Activated CD4-positive, alpha-beta memory T cell treated with anti-CD3 and anti-CD28 coated beads for 36 hours (primary cell): ENCODE measurements around the gene SAMD11. TPM values are rescaled to one million over a fixed set of nuclear protein-coding genes. Genes with fewer than 3 reads are reported as not detected.

Experiments used
- CTCF ChIA-PET: fragments of 350-600 bp; sonication (Branson Sonifier 250); formaldehyde crosslinking; loops from one replicate; lab custom pipeline; 2021; ENCODE audit warnings: antibody characterized with exemption, inconsistent platforms; lab: Charles Lee
- POLR2A ChIA-PET: fragments of 350-600 bp; sonication (Branson Sonifier 250); formaldehyde crosslinking; loops from one replicate; lab custom pipeline; 2021; ENCODE audit warnings: antibody characterized with exemption; lab: Charles Lee
- DNase-seq: peaks from one replicate; pipeline ENCODE4 v3.0.0-alpha.2; 2020
- H3K27ac Mint-ChIP-seq: one replicate; pipeline ENCODE4 v1.8.0; 2021; ENCODE audit warnings: mixed read lengths
- H3K27me3 Mint-ChIP-seq: one replicate; pipeline ENCODE4 v1.8.0; 2021; ENCODE audit warnings: mixed read lengths
- H3K36me3 Mint-ChIP-seq: one replicate; pipeline ENCODE4 v1.8.0; 2021; ENCODE audit warnings: mixed read lengths
- H3K4me1 Mint-ChIP-seq: one replicate; pipeline ENCODE4 v1.8.0; 2021; ENCODE audit warnings: low read depth, mixed read lengths
- H3K4me3 Mint-ChIP-seq: one replicate; pipeline ENCODE4 v1.8.0; 2021; ENCODE audit warnings: mild to moderate bottlenecking, mixed read lengths
- H3K9me3 Mint-ChIP-seq: one replicate; pipeline ENCODE4 v1.8.0; 2021; ENCODE audit warnings: mixed read lengths
- intact Hi-C: fragments of 100-400 bp; cut with micrococcal nuclease; formaldehyde crosslinking; loops from one replicate; pipeline ENCODE4 v1.15.1; 2023
- total RNA-seq, 2 experiments: library from RNA; stranded (reverse); gene quantifications; one replicate each; pipeline ENCODE4 v1.2.3, GENCODE V29; 2021

Gene SAMD11
- total RNA-seq, 2 experiments from 2014 or later: not detected

DNA sequence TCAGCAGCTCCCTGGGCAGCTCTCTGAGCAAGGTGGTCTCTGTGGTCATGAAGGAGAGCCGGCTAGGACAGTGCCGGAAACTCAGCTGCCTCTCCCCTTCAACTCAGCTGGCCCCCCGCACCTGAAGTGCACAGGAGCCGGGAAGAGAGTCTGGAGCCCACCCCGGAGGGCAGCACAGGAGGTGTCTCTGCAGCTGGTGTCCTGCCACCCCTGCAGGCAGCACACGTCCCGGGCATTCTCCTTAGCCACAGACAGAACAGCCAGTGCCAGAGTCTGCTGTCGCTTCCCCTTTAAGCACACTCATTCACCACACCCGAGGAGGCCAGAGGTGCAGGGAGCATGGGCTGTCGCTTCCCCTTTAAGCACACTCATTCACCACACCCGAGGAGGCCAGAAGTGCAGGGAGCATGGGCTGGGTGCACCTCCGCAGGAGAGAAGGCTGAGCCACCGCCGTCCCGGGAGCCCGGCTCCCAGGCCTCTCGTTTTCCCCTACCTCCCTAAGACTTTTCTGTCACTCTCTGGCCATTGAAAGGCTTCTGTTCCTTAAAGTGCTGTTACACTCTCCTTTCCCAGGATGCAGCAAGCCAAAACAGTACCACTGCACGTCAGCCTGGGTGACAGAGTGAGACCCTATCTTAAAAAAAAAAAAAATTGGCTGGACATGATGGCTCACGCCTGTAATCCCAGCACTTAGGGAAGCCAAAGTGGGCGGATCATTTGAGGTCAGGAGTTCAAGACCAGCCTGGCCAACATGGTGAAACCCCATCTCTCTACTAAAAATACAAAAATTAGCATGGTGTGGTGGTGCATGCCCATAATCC, 16.9 kb upstream of the SAMD11 start:
- H3K4me3 Mint-ChIP-seq: no peak overlapping the region
- POLR2A ChIA-PET: interaction anchor here (1.1 kb wide), 2 partner anchors 52 to 61 kb away, joined by 3 to 5 read pairs; partner anchors contain the start of gene NOC2L

GRCh38 chr1:907611-908451, 15.9 kb upstream of the SAMD11 start:
- H3K27ac Mint-ChIP-seq: no peak overlapping the region
- ChIA-PET CTCF (no interaction called here), POLR2A (no interaction called here)
- intact Hi-C loops: no loop called here
- DNase-seq: peak; percentile 7
- H3K4me3 Mint-ChIP-seq: peak overlapping the region; percentile 5
- peaks cover 1% of the 10 kb centered on the region for H3K36me3 Mint-ChIP-seq
- peaks cover 40% of the 10 kb centered on the region for H3K27me3 Mint-ChIP-seq
- peaks cover 7% of the 10 kb centered on the region for H3K4me1 Mint-ChIP-seq
- H3K9me3 Mint-ChIP-seq: no peaks in the 10 kb centered on the region

More for the DNA sequence above, 16.9 kb upstream of the SAMD11 start:
- DNase-seq: peak; percentile 16
- Mint-ChIP-seq H3K4me1 (peaks cover 7% of the 10 kb centered on the region), H3K9me3 (no peaks in the 10 kb centered on the region), H3K36me3 (peaks cover 1% of the 10 kb centered on the region), H3K27ac (no peak overlapping the region), H3K27me3 (peaks cover 36% of the 10 kb centered on the region)
- CTCF ChIA-PET: interaction anchor here (2.3 to 2.5 kb wide), 2 partner anchors 32 to 35 kb away, joined by 14 to 19 read pairs; no protein-coding TSS in a partner anchor
- intact Hi-C loops: no loop called here

DNA sequence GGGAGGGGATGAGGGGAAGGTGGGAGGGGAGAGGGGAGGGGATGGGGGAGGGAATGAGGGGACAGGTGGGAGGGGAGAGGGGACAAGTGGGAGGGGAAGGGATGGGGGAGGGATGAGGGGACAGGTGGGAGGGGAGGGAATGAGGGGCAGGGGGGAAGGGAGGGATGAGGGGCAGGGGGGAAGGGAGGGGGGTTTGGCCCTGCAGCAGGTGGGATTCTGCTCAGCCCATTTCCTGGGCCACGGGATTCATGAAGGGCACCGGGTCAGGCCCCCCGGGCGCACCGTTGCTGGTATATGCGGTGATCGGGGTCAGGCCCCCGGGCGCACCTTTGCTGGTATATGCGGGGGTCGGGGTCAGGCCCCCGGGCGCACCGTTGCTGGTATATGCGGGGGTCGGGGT, 15.1 kb upstream of the SAMD11 start:
- CTCF ChIA-PET: no interaction called here
- Mint-ChIP-seq H3K9me3 (no peaks in the 10 kb centered on the region), H3K27ac (no peak overlapping the region), H3K36me3 (peaks cover 1% of the 10 kb centered on the region), H3K4me1 (peaks cover 7% of the 10 kb centered on the region), H3K27me3 (peaks cover 41% of the 10 kb centered on the region), H3K4me3 (no peak overlapping the region)
- intact Hi-C loops: no loop called here
- POLR2A ChIA-PET: no interaction called here
- DNase-seq: no peak

- Mint-ChIP-seq H3K9me3 (no peaks in the 10 kb centered on the region), H3K27me3 (peaks cover 40% of the 10 kb centered on the region), H3K36me3 (peaks cover 1% of the 10 kb centered on the region), H3K4me3 (no peak overlapping the region), H3K27ac (no peak overlapping the region), H3K4me1 (peaks cover 6% of the 10 kb centered on the region)
- POLR2A ChIA-PET: no interaction called here
- CTCF ChIA-PET: no interaction called here
- no peak for DNase-seq
- intact Hi-C loops: no loop called here
These were observed 13.8 kb upstream of the SAMD11 start for GRCh38 chr1:909861-910310.

GRCh38 chr1:910311-910880, 13.3 kb upstream of the SAMD11 start:
- no peak overlapping the region for H3K4me3 Mint-ChIP-seq
- DNase-seq: no peak
- peaks cover 1% of the 10 kb centered on the region for H3K36me3 Mint-ChIP-seq
- peaks cover 40% of the 10 kb centered on the region for H3K27me3 Mint-ChIP-seq
- ChIA-PET POLR2A (no interaction called here), CTCF (no interaction called here)
- peaks cover 1% of the 10 kb centered on the region for H3K4me1 Mint-ChIP-seq
- H3K27ac Mint-ChIP-seq: no peak overlapping the region
- intact Hi-C loops: no loop called here
- no peaks in the 10 kb centered on the region for H3K9me3 Mint-ChIP-seq

- H3K27me3 Mint-ChIP-seq: peaks cover 37% of the 10 kb centered on the region
- ChIA-PET CTCF (no interaction called here), POLR2A (no interaction called here)
- H3K9me3 Mint-ChIP-seq: no peaks in the 10 kb centered on the region
- no peaks in the 10 kb centered on the region for H3K4me1 Mint-ChIP-seq
- peaks cover 1% of the 10 kb centered on the region for H3K36me3 Mint-ChIP-seq
- intact Hi-C loops: no loop called here
- no peak overlapping the region for H3K27ac Mint-ChIP-seq
- no peak overlapping the region for H3K4me3 Mint-ChIP-seq
- peak; percentile 10 for DNase-seq
These were observed 12.6 kb upstream of the SAMD11 start for GRCh38 chr1:910881-911721.

DNA sequence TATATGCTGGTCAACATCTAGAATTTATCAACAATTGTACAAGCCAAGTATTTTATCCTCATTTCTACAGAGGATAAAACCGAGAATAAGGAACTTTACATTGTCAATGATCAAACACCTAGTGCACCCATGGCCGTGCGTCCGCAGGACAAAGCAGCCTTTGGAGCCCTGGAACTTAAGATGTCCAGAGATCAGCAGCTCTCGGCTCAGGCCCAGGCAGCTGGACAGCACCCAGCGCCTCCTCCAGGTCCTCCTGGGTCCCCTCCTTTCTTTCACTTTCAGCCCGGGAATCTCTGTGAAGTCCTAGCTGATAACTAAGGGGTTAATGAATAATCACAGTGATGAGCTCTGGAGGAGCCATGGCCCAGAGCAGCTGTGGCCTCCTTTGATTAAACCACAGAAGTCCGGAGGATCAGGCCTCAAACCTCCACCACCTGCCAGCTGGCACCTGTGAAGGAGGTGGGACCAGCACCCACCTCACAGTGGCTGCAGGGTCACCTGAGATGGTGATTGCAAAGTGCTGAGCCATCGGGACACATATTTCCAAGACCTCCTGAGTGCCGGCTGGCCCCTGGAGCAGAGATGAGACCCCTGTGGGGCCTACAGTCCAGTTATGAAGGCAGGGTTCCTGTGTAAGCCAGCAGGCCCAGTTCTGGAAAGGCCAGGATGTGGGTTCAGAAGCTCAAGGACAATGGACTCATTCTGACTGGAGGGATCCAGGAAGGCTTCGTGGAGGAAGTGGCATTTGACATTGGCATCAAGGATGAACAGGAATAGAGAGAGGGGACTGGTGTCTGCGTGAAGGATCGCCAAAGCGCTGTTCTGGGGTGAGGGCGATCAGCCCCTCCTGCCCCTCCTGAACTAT, 11.6 kb upstream of the SAMD11 start:
- intact Hi-C loops: no loop called here
- CTCF ChIA-PET: interaction anchor here (1.6 kb wide), 1 partner anchor 26 kb away, joined by 5 read pairs; no protein-coding TSS in a partner anchor

GRCh38 chr1:912740-913301, 10.9 kb upstream of the SAMD11 start:
- Mint-ChIP-seq H3K27ac (no peak overlapping the region), H3K9me3 (no peaks in the 10 kb centered on the region), H3K36me3 (peaks cover 1% of the 10 kb centered on the region), H3K4me3 (no peak overlapping the region), H3K27me3 (peaks cover 33% of the 10 kb centered on the region), H3K4me1 (no peaks in the 10 kb centered on the region)
- ChIA-PET CTCF (interaction anchor here (1.6 kb wide), 1 partner anchor 25 kb away, joined by 5 read pairs; no protein-coding TSS in a partner anchor), POLR2A (no interaction called here)
- intact Hi-C loops: no loop called here
- DNase-seq: no peak

More for the DNA sequence above, 11.6 kb upstream of the SAMD11 start:
- DNase-seq: no peak
- no peaks in the 10 kb centered on the region for H3K4me1 Mint-ChIP-seq
- H3K4me3 Mint-ChIP-seq: no peak overlapping the region
- POLR2A ChIA-PET: no interaction called here
- no peaks in the 10 kb centered on the region for H3K9me3 Mint-ChIP-seq
- H3K36me3 Mint-ChIP-seq: peaks cover 1% of the 10 kb centered on the region
- peaks cover 31% of the 10 kb centered on the region for H3K27me3 Mint-ChIP-seq
- H3K27ac Mint-ChIP-seq: no peak overlapping the region

DNA sequence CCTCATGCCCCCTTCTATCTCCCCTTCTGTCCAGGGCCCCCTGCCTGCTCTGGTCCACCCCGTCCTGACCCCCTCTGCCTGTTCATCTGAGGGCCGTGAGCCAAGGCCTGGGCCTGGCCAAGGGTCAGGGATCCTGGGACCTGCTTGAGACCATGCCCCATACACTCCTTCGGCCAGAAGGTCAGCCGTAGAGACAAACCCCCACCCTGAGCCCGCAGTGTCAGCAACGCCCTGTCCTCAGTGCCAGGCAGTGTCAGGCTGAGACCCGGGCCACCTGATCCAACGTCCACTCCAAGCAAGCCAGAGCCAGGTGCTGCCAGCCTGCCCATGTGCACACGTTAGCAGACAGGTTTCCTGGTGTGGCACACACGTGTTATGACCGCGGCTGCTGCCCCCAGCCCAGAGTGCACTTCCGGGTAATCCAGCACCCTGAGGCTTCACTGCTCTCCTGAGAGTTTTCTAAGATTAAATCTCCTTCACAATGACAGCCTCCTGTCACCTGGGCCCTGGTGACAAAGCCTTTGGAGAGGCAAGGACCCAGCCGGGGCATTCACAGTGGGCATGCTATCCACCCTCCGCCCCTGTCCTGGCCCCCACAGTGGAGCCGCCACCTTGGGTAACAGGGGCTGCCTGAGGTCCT, 10.1 kb upstream of the SAMD11 start:
- no peaks in the 10 kb centered on the region for H3K4me1 Mint-ChIP-seq
- H3K4me3 Mint-ChIP-seq: no peak overlapping the region
- H3K27ac Mint-ChIP-seq: no peak overlapping the region
- H3K27me3 Mint-ChIP-seq: peaks cover 32% of the 10 kb centered on the region
- H3K9me3 Mint-ChIP-seq: no peaks in the 10 kb centered on the region
- CTCF ChIA-PET: no interaction called here
- intact Hi-C loops: no loop called here
- POLR2A ChIA-PET: no interaction called here
- H3K36me3 Mint-ChIP-seq: no peaks in the 10 kb centered on the region
- DNase-seq: no peak

- Mint-ChIP-seq H3K9me3 (no peaks in the 10 kb centered on the region), H3K36me3 (no peaks in the 10 kb centered on the region), H3K27me3 (peaks cover 35% of the 10 kb centered on the region), H3K27ac (no peak overlapping the region), H3K4me1 (no peaks in the 10 kb centered on the region), H3K4me3 (no peak overlapping the region)
- DNase-seq: no peak
- POLR2A ChIA-PET: no interaction called here
- intact Hi-C loops: no loop called here
- CTCF ChIA-PET: no interaction called here
These were observed 9.4 kb upstream of the SAMD11 start for GRCh38 chr1:914131-914890.
